GM12873 (cell line): ENCODE measurements around the gene AUTS2.

Source experiments
- CTCF ChIP-seq: IDR thresholded peaks from 2 replicates; pipeline ENCODE4 v1.5.1; 2012; ENCODE audit warnings: low read depth, mild to moderate bottlenecking, moderate library complexity, low read length, control low read depth; ENCODE audit not compliant: insufficient read depth; ENCODE audit errors: missing control alignments

AUTS2 gene

DNA sequence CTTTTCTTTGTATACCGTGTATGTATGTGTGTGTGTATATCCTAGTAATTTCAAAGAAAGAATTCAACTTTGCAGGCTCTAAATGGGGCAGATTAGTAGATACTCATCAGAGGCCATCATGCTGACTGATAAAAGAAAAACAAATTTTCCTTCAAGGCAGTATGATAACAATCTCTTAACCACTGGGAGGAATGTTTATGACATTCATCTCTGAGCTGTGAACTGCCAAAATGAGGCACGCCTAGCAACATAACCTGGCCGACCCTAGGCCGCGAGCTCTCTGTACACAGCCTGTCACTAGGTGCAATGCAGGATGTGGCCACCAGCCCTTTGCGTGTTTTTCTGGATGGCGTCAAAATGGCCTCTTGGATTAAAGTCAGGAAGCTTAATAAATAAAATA lies 1190.0 kb downstream of the AUTS2 start:
- peak; percentile 17 for TF ChIP-seq CTCF

- no peak for TF ChIP-seq CTCF
Measured at GRCh38 chr7:70789481-70790214, 1191.4 kb downstream of the AUTS2 start.

DNA sequence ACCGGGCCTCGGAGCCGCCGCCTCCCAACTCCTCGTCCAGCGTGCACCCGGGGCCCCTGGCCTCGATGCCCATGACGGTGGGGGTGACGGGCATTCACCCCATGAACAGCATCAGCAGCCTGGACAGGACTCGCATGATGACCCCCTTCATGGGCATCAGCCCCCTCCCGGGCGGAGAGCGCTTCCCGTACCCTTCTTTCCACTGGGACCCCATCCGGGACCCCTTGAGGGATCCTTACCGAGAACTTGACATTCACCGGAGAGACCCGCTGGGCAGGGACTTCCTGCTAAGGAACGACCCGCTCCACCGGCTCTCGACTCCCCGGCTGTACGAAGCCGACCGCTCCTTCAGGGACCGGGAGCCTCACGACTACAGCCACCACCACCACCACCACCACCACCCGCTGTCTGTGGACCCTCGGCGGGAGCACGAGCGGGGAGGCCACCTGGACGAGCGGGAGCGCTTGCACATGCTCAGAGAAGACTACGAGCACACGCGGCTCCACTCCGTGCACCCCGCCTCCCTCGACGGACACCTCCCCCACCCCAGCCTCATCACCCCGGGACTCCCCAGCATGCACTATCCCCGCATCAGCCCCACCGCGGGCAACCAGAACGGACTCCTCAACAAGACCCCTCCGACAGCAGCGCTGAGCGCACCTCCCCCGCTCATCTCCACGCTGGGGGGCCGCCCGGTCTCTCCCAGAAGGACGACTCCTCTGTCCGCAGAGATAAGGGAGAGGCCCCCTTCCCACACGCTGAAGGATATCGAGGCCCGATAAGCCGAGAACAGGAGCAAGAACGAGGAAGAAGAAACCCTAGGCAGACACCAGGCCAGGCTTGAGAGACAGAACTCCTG lies 1192.2 kb downstream of the AUTS2 start:
- TF ChIP-seq CTCF: no peak

DNA sequence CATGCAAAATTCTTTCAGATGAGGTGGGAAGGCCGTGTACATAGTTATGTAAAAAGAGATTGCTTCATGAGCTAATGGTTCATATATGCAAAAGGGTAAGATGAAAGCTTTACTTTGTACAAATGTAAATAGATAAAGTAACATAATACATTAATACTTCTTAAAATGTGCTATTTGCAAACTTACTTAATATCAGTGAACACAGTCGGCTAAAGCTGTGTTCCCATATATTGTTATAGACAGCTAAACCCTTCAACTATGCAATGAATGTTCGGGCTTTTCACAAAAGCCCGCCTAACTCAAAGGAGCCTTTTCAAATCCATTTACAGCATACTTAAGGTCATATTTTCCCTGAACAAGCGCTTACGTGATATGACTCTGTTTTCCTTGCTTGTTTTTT lies 1193.1 kb downstream of the AUTS2 start:
- TF ChIP-seq CTCF: no peak

GRCh38 chr7:70793060-70793459 lies 1194.8 kb downstream of the AUTS2 start:
- TF ChIP-seq CTCF: no peak

DNA sequence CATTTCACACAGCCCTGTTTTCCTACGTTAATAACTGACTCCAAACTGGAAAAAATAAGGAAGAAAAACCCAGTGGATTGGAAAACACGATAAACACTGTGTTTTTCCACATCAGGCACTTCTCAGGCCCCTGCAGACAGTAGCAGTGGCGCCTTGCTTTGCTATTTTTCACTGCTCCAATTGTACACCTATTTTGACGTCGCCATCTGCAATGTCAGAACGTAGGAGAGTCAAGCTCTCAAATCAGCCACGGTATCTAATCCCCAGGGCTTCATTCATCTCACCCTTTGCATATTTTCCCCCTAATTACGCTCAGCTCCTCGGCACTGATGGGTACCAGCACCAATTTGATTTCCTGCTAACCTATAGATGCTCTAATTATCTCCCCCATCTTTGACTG lies 1195.5 kb downstream of the AUTS2 start:
- no peak for TF ChIP-seq CTCF

GRCh38 chr7:70794962-70795361 lies 1196.7 kb downstream of the AUTS2 start:
- TF ChIP-seq CTCF: no peak
